Large intestine (tissue), 12 donors: ENCODE results near the gene CDC14A. TPM values are rescaled to one million over a fixed set of nuclear protein-coding genes. Genes with fewer than 3 reads are reported as not detected.

Experiments used
- DNase-seq, 2 donors: peaks; one replicate each; pipeline versions ENCODE4 v3.0.0 to v3.0.0-alpha.2; 2013
- H3K27ac ChIP-seq: one replicate; pipeline ENCODE4 v1.5.1; 2013; ENCODE audit warnings: low read length
- H3K27me3 ChIP-seq: 2 replicates; pipeline ENCODE4 v1.6.1; 2013; ENCODE audit warnings: low read length; ENCODE audit not compliant: control insufficient read depth, insufficient read depth
- H3K36me3 ChIP-seq: 2 replicates; pipeline ENCODE4 v1.6.1; 2013; ENCODE audit warnings: low read length; ENCODE audit not compliant: control insufficient read depth, insufficient read depth
- H3K4me1 ChIP-seq: one replicate; pipeline ENCODE4 v1.6.1; 2013; ENCODE audit warnings: low read length; ENCODE audit not compliant: control insufficient read depth, insufficient read depth
- H3K4me3 ChIP-seq: one replicate; pipeline ENCODE4 v1.5.1; 2013; ENCODE audit warnings: low read length
- H3K9me3 ChIP-seq: one replicate; pipeline ENCODE4 v1.6.1; 2013; ENCODE audit warnings: mild to moderate bottlenecking, low read depth, low read length, moderate library complexity; ENCODE audit not compliant: control insufficient read depth
- WGBS: methylation state at CpG from one replicate; pipeline ENCODE4 v1.1.5; 2013; ENCODE audit warnings: low lambda C conversion rate; ENCODE audit not compliant: insufficient coverage; 5-methylcytosine and 5-hydroxymethylcytosine counted together
- long read RNA-seq, 11 donors: transcript quantifications; one replicate each; lab custom pipeline, GENCODE V29; 2026
- polyA plus RNA-seq: library from polyadenylated mRNA; unstranded; fragments of 120-200 nt; gene quantifications from one replicate; pipeline ENCODE4 v1.2.1, GENCODE V29; 2013

Gene CDC14A
- polyA plus RNA-seq, result 15.7 TPM
- long read RNA-seq, donor 1, full-length matches to known transcripts, result 2 of 2 reads
- long read RNA-seq, donor 1, partial matches to known transcripts, result 0 of 2 reads
- long read RNA-seq, donor 1, other reads (novel, unspliced or antisense), result 0 of 2 reads
- long read RNA-seq, donor 2, result 0 reads
- long read RNA-seq, donor 3, result 0 reads
- long read RNA-seq, donor 4, result 0 reads
- long read RNA-seq, donor 5, partial matches to known transcripts, result 0 of 1 reads
- long read RNA-seq, donor 5, other reads (novel, unspliced or antisense), result 0 of 1 reads
- long read RNA-seq, donor 6, partial matches to known transcripts, result 0 of 2 reads
- long read RNA-seq, donor 6, other reads (novel, unspliced or antisense), result 0 of 2 reads
- long read RNA-seq, donor 7, result 0 reads
- long read RNA-seq, donor 8, partial matches to known transcripts, result 0 of 1 reads
- long read RNA-seq, donor 8, other reads (novel, unspliced or antisense), result 0 of 1 reads
- long read RNA-seq, donor 9, partial matches to known transcripts, result 0 of 1 reads
- long read RNA-seq, donor 9, other reads (novel, unspliced or antisense), result 0 of 1 reads
- long read RNA-seq, donor 10, full-length matches to known transcripts, result 4 of 4 reads
- long read RNA-seq, donor 10, partial matches to known transcripts, result 0 of 4 reads
- long read RNA-seq, donor 10, other reads (novel, unspliced or antisense), result 0 of 4 reads
- long read RNA-seq, donor 11, partial matches to known transcripts, result 0 of 3 reads
- long read RNA-seq, donor 11, other reads (novel, unspliced or antisense), result 0 of 3 reads

- Histone ChIP-seq H3K36me3 (peaks cover 2% of the 10 kb centered on the region), H3K9me3 (no peaks in the 10 kb centered on the region), H3K27me3 (no peaks in the 10 kb centered on the region), H3K4me3 (peak within 1 kb of the TSS; percentile 95), H3K4me1 (peaks cover 23% of the 10 kb centered on the region), H3K27ac (peak within 1 kb of the TSS; percentile 89)
- 0% methylated on average over 1 of the region's 65 CpGs for WGBS
- peak; percentile 93 to 94 for DNase-seq
These were observed at the start of gene CDC14A for GRCh38 chr1:100352267-100353070. CDC14A (plus strand) TSS chr1:100352506; CDS start chr1:100352955, 449 bp downstream.

GRCh38 chr1:100302739-100303138, 49.6 kb upstream of the CDC14A start:
- Histone ChIP-seq H3K9me3 (no peaks in the 10 kb centered on the region), H3K36me3 (no peaks in the 10 kb centered on the region), H3K4me1 (no peaks in the 10 kb centered on the region), H3K27ac (no peak overlapping the region), H3K27me3 (no peaks in the 10 kb centered on the region), H3K4me3 (no peak overlapping the region)
- no peak for DNase-seq
- no CpG with 5 or more reads among the region's 2 CpGs for WGBS

- WGBS, result 86% methylated on average over 1 of the region's 2 CpGs
- Histone ChIP-seq H3K27me3 (no peaks in the 10 kb centered on the region), H3K4me1 (no peaks in the 10 kb centered on the region), H3K9me3 (no peaks in the 10 kb centered on the region), H3K27ac (no peak overlapping the region), H3K4me3 (no peak overlapping the region), H3K36me3 (no peaks in the 10 kb centered on the region)
- no peak for DNase-seq
These were observed 48.1 kb upstream of the CDC14A start for GRCh38 chr1:100304227-100304626.

- H3K27ac ChIP-seq, result no peak overlapping the region
- H3K4me1 ChIP-seq, result no peaks in the 10 kb centered on the region
- DNase-seq, result no peak
- H3K9me3 ChIP-seq, result no peaks in the 10 kb centered on the region
- H3K4me3 ChIP-seq, result no peak overlapping the region
- WGBS, result 71% methylated on average over 2 of the region's 3 CpGs
- no peaks in the 10 kb centered on the region for H3K36me3 ChIP-seq
- H3K27me3 ChIP-seq, result no peaks in the 10 kb centered on the region
These were observed 47.4 kb upstream of the CDC14A start for GRCh38 chr1:100304921-100305320.

- Histone ChIP-seq H3K4me1 (no peaks in the 10 kb centered on the region), H3K9me3 (no peaks in the 10 kb centered on the region), H3K27ac (no peak overlapping the region), H3K36me3 (no peaks in the 10 kb centered on the region), H3K27me3 (no peaks in the 10 kb centered on the region), H3K4me3 (no peak overlapping the region)
- WGBS, result no CpG with 5 or more reads among the region's 3 CpGs
- DNase-seq, result no peak
These were observed 46.4 kb upstream of the CDC14A start for GRCh38 chr1:100305954-100306353.

- Histone ChIP-seq H3K27me3 (no peaks in the 10 kb centered on the region), H3K9me3 (no peaks in the 10 kb centered on the region), H3K36me3 (no peaks in the 10 kb centered on the region), H3K27ac (no peak overlapping the region), H3K4me3 (no peak overlapping the region), H3K4me1 (no peaks in the 10 kb centered on the region)
- no CpG with 5 or more reads among the region's 2 CpGs for WGBS
- DNase-seq, result no peak
These were observed 45.5 kb upstream of the CDC14A start for GRCh38 chr1:100306735-100307313.

GRCh38 chr1:100308777-100309176, 43.5 kb upstream of the CDC14A start:
- no peak overlapping the region for H3K27ac ChIP-seq
- WGBS, result 90% methylated on average over 2 of the region's 2 CpGs

GRCh38 chr1:100309863-100310262, 42.4 kb upstream of the CDC14A start:
- Histone ChIP-seq H3K27me3 (no peaks in the 10 kb centered on the region), H3K27ac (no peak overlapping the region), H3K4me3 (no peak overlapping the region), H3K36me3 (no peaks in the 10 kb centered on the region), H3K4me1 (no peaks in the 10 kb centered on the region), H3K9me3 (no peaks in the 10 kb centered on the region)
- no peak for DNase-seq

More at GRCh38 chr1:100308777-100309176, 43.5 kb upstream of the CDC14A start:
- H3K27me3 ChIP-seq, result no peaks in the 10 kb centered on the region
- H3K4me1 ChIP-seq, result no peaks in the 10 kb centered on the region
- no peaks in the 10 kb centered on the region for H3K36me3 ChIP-seq
- DNase-seq, result no peak
- H3K9me3 ChIP-seq, result no peaks in the 10 kb centered on the region
- no peak overlapping the region for H3K4me3 ChIP-seq

- no peak overlapping the region for H3K4me3 ChIP-seq
- H3K9me3 ChIP-seq, result peaks cover 10% of the 10 kb centered on the region
- 53% methylated on average over 2 of the region's 4 CpGs for WGBS
These were observed 38.9 kb upstream of the CDC14A start for GRCh38 chr1:100313382-100313781.

GRCh38 chr1:100316622-100317021, 35.7 kb upstream of the CDC14A start:
- Histone ChIP-seq H3K4me1 (peaks cover 17% of the 10 kb centered on the region), H3K4me3 (no peak overlapping the region), H3K36me3 (no peaks in the 10 kb centered on the region), H3K9me3 (peaks cover 22% of the 10 kb centered on the region), H3K27ac (no peak overlapping the region), H3K27me3 (no peaks in the 10 kb centered on the region)
- DNase-seq, result no peak

More at GRCh38 chr1:100313382-100313781, 38.9 kb upstream of the CDC14A start:
- DNase-seq, result no peak
- H3K36me3 ChIP-seq, result no peaks in the 10 kb centered on the region
- no peaks in the 10 kb centered on the region for H3K27me3 ChIP-seq
- no peak overlapping the region for H3K27ac ChIP-seq
- no peaks in the 10 kb centered on the region for H3K4me1 ChIP-seq
